Measurements from ENCODE around the gene CDKL1.

CDKL1 gene

DNA sequence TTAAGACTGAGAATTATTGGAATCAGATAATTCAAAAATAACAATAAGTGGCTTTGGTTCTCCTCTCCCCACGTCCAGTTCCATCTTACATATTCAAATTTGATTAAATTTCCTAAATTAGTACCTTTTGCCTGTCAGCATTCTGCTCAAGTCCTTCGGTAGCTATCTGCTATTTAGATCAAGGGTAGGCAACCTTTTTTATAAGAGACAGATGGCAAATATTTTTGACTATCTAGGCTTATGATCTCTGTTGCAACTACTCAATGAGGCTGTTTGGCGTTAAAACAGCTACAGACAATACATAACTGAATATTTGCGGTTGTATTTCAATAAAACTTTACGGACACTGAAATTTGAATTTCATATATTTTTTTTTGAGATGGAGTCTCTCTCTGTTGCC lies 106.4 kb downstream of the CDKL1 start:
- DNase-seq (ENCODE audit: low read depth), result no peak
- H3K4me3 ChIP-seq (ENCODE audit: low read depth, low read length), result no peak overlapping the region
- TF ChIP-seq, protein P1, sequence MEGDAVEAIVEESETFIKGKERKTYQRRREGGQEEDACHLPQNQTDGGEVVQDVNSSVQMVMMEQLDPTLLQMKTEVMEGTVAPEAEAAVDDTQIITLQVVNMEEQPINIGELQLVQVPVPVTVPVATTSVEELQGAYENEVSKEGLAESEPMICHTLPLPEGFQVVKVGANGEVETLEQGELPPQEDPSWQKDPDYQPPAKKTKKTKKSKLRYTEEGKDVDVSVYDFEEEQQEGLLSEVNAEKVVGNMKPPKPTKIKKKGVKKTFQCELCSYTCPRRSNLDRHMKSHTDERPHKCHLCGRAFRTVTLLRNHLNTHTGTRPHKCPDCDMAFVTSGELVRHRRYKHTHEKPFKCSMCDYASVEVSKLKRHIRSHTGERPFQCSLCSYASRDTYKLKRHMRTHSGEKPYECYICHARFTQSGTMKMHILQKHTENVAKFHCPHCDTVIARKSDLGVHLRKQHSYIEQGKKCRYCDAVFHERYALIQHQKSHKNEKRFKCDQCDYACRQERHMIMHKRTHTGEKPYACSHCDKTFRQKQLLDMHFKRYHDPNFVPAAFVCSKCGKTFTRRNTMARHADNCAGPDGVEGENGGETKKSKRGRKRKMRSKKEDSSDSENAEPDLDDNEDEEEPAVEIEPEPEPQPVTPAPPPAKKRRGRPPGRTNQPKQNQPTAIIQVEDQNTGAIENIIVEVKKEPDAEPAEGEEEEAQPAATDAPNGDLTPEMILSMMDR (IDR thresholded peaks at IDR 0.05; ENCODE audit: low read depth, low read length, missing control alignments), result no peak

DNA sequence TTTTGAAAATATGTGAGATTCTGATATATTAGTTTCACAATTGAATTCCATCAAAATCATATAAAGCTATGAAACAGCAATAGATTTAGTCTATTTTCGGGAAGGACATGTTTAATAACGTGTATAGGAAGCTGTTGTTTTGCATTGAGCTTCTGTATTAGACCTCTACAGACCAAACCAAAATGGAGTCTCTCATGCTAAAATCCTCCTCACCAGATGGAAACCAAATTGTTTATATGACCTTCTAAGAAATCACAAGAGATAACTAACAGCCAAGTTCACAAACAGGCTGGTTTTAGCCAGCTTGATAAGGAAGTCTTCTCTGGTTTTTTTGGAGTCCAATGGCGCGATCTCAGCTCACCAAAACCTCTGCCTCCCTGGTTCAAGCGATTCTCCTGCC lies 108.5 kb downstream of the CDKL1 start:
- TF ChIP-seq, protein P1 (IDR thresholded peaks at IDR 0.05; ENCODE audit: low read depth, low read length, missing control alignments), result no peak
- DNase-seq (ENCODE audit: low read depth), result no peak
- no peak overlapping the region for H3K4me3 ChIP-seq (ENCODE audit: low read depth, low read length)

DNA sequence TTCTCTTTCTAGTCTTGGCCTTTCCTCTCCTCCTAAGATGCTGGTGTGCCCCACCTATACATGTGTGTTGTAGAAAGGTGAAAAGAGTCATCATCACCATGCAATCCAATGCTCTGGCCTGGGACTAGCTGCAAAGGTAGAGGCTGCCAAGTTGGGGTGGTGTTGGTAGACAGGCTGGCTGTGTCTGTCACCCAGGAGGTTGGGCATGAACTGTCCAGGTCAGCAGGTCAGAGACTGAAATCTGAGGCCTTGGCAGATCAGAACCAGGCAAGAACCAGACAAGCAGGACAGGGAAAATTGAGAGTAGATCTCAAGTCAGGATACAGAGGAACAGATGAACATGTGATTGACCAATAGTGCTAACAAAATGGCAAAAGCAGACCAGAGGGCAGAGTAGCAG lies 110.8 kb downstream of the CDKL1 start:
- DNase-seq (ENCODE audit: low read depth), result no peak
- TF ChIP-seq, protein P1 (IDR thresholded peaks at IDR 0.05; ENCODE audit: low read depth, low read length, missing control alignments), result no peak
- H3K4me3 ChIP-seq (ENCODE audit: low read depth, low read length), result no peak overlapping the region

Measured in GM12864 (cell line).